Stimulated activated naive CD8-positive, alpha-beta T cell treated with anti-CD3 and anti-CD28 coated beads, Interleukin-15, Interleukin-2, amounts not matched to agents 100 U/mL and 50 U/mL, for 24 hours (primary cell): ENCODE results near the gene CNEP1R1.

ENCODE experiments used
- ATAC-seq: fragments of 150-1000 bp; cut with Tn5 transposase; one replicate; pipeline ENCODE4 v1.10.0; 2021
- DNase-seq: peaks from one replicate; pipeline ENCODE4 v3.0.0; 2021

The CNEP1R1 gene

GRCh38 chr16:50065241-50065623 lies 40.2 kb downstream of the CNEP1R1 start:
- ATAC-seq (no peak), DNase-seq (no peak)

DNA sequence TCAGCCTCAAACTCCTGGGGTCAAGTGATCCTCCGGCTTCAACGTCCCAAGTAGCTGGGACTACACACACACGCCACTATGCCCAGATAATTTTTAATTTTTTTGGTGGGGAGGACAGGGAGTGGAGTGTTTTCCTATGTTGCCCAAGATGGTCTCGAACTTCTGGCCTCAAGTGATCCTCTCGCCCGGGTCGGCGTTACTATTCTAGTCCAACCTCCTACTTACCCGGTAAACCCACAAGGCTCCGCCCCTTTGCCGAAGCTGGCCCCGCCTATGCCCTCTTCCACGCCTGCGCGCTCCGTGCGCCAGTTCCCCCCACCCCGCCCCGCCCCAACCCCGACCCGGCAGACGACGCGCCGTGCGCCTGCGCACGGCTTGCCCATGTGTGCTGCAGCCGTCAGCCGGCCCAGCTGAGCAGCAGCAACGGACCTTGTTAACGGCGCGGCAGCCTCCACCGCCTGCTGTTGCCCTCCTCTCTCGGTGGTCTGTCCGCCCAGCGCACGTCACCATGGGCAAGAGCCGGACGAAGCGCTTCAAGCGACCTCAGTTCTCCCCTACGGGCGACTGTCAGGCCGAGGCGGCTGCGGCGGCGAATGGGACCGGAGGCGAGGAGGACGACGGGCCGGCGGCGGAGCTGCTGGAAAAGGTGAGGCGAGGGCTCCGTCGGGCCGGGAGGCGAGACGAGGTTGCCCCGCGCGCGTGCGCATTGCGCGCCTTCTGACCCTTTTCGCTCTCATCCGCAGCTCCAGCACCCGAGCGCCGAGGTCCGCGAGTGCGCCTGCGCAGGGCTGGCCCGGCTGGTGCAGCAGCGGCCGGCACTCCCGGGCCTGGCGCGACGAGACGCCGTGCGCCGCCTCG lies 40.8 kb downstream of the CNEP1R1 start, which contains the start of gene HEATR3:
HEATR3 (plus strand) TSS at position 347 of the 858 bp plus-strand sequence; CDS start at position 509, 162 bp downstream.
- ATAC-seq = peak; percentile 82
- peak; percentile 96 for DNase-seq

DNA sequence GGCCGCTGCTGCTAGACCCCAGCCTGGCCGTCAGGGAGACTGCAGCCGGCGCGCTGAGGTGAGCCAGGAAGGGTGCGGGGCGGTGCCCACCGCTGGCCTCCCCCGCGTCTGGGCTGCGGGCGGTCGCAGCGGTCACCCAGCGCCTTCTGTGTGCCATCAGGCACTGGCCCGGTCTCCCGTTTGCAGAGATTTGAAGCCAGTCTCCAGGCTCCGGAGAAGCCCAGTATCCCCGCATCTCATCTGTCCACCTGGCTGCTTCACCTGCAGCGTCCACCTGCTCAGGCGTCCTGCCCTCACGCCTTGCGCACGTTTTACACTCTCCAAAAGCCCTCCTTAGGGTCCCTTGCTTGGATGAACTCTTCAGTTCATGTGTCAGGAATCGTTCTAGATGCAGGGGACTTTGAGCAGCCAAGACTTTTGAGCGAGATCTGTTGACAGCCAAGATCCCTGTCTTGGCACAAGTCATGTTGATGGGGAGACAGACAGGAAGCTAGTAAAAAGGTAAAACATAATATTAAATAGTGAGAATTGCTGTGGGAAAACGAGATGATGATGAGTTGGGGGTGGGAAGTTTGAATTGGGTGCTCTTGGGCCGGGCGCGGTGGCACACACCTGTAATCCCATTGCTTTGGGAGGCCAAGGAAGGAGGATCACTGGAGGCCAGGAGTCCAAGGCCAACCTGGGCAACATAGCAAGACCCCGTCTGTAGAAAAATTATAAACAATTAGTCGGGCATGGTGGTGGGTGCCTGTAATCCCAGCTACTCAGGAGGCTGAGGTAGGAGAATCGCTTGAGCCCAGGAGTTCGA lies 41.7 kb downstream of the CNEP1R1 start:
- ATAC-seq (no peak), DNase-seq (no peak)

- ATAC-seq (peak; percentile 40), DNase-seq (peak; percentile 27)
These were observed 42.3 kb downstream of the CNEP1R1 start for GRCh38 chr16:50067290-50067853.

GRCh38 chr16:50068550-50068949 lies 43.5 kb downstream of the CNEP1R1 start:
- ATAC-seq (no peak), DNase-seq (no peak)

DNA sequence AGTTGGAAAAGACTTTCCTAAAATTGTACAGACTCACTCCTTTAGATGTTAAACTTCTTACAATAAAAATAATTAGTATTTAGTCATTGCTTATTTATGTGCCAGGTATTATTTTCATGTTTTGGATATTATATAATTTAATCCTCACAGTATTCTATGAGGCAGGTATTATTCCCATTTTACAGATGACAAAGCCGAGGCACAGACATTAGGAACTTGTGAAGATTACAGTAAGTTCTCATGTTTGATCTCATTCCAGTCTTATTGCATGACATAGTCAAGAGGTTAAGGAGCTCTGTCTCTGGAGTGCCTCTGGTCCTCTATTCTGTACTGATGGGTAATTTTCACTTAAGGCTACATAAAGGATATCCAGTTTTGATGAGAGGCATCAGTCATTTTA lies 44.0 kb downstream of the CNEP1R1 start:
- no peak for ATAC-seq
- DNase-seq = no peak

GRCh38 chr16:50071075-50071671 lies 46.1 kb downstream of the CNEP1R1 start:
- no peak for DNase-seq
- no peak for ATAC-seq

DNA sequence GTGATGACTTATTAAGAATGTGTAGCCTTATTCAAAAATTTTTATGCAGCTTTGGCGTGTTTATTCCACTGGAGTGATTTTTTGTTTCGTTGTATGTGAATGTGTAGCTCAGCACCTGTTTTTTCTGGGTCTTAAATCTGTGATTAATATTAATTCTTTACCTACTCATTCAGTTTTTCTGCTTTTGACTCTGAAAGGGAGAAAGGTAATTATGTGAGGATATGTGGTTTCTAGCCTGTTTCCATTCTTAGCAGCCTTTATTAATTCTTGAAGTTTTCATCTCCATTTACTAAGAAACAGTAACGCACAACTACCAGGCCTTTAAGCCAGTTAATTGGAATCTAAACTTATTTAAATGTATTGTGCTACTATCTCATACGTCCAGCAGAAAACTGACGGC lies 47.7 kb downstream of the CNEP1R1 start:
- ATAC-seq (no peak), DNase-seq (no peak)

DNA sequence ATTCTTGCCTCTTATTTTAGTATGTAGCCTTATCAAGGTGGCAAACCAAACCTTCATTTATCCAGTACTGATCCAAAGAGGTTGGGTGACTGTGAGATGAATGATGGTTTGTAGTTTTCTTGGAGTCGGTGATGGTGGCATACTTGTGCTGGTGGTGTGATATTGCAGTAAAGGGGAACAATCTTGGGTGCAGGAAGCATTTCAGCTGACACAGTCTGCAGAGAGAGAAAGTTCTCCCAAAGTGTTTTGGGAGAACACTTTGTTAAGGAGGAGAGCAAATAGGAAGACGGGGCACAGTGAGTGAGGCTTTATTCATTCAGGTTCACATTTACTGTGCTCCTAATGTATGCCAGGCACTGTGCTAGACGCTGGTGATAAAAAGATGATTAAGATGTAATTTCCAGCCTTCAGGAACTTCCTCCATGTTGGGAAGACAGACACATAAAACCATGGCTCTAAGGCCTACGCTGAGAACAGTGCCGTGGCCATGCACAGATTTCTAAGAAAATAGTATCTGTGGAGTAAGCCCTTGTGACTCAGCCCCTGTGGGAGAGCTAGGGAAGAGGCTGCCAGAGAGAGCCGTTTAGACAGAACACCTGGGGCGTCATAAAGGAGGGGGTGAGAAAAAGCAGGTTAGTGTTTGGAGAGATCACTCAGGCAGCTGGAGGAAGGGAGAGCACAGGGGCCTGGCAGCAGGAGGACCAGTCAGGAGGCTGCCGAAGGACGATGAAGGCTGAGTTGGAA lies 54.5 kb downstream of the CNEP1R1 start:
- no peak for DNase-seq
- no peak for ATAC-seq

- ATAC-seq (no peak), DNase-seq (no peak)
These were observed 56.5 kb downstream of the CNEP1R1 start for GRCh38 chr16:50081428-50082018.

DNA sequence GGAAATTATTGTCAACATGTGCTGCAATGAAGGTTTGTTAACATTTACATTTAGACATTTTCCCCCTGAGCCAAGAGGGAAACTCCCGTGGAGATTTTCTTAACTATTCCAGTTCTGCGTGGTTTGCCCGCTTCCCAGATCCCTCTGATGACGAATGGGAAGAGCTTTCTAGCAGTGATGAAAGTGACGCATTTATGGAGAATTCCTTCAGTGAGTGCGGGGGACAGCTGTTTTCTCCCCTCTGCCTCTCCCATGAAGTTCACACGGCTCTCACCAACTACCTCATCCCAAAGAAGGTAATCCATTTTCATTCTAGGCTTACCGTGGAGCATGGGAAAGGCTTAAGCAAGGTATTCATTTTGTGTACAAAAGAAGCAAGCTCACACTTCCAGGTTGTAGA lies 59.0 kb downstream of the CNEP1R1 start:
- no peak for ATAC-seq
- DNase-seq = no peak

DNA sequence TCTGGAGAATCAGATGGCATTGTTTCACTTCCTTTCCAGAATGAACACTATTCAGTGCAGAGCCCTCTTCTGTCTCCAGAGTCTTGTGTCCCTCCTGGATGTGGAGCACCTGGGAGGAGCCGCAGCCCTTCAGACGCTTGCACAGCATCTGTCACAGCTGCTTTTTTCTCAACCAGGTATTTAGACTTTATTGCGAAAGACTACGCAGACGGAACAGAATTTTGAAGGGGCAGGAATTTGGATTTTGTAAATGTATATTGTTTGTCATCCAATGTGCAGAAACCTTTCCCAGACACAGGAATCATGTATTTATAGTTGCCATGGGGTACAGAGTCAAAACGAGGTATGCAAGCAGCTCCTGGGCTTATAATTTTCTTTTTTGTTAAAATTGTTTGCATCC lies 61.2 kb downstream of the CNEP1R1 start:
- DNase-seq (no peak), ATAC-seq (no peak)
